ENCODE measurements around the gene HSH2D.

HSH2D gene

GRCh38 chr19:16144216-16144581 is 714 bp downstream of the HSH2D start:
- Histone ChIP-seq H3K36me3 (ENCODE audit: insufficient read depth, low read depth, low read length) (no peaks in the 10 kb centered on the region), H3K4me1 (ENCODE audit: insufficient read depth, low read length) (peaks cover 5% of the 10 kb centered on the region; the same call in 1 of the 2 replicates), H3K4me3 (ENCODE audit: low read length) (no peak overlapping the region), H3K9ac (ENCODE audit: low read depth, low read length) (no peak overlapping the region), H3K9me3 (ENCODE audit: insufficient read depth, low read depth, low read length) (no peaks in the 10 kb centered on the region), H3K27me3 (ENCODE audit: insufficient read depth, low read length) (no peaks in the 10 kb centered on the region), H3K27ac (ENCODE audit: low read length) (no peak overlapping the region)

- Histone ChIP-seq H3K36me3 (ENCODE audit: insufficient read depth, low read depth, low read length) (no peaks in the 10 kb centered on the region), H3K27me3 (ENCODE audit: insufficient read depth, low read length) (no peaks in the 10 kb centered on the region), H3K9me3 (ENCODE audit: insufficient read depth, low read depth, low read length) (no peaks in the 10 kb centered on the region), H3K27ac (ENCODE audit: low read length) (no peak overlapping the region), H3K9ac (ENCODE audit: low read depth, low read length) (no peak overlapping the region), H3K4me3 (ENCODE audit: low read length) (no peak overlapping the region), H3K4me1 (ENCODE audit: insufficient read depth, low read length) (peaks cover 5% of the 10 kb centered on the region; the same call in 1 of the 2 replicates)
Observed at GRCh38 chr19:16146112-16146511, 2.6 kb downstream of the HSH2D start.

- H3K9ac ChIP-seq (ENCODE audit: low read depth, low read length): no peak overlapping the region
- H3K36me3 ChIP-seq (ENCODE audit: insufficient read depth, low read depth, low read length): no peaks in the 10 kb centered on the region
- H3K4me3 ChIP-seq (ENCODE audit: low read length): no peak overlapping the region
- H3K4me1 ChIP-seq (ENCODE audit: insufficient read depth, low read length): peaks cover 4% of the 10 kb centered on the region; the same call in 1 of the 2 replicates
- no peaks in the 10 kb centered on the region for H3K27me3 ChIP-seq (ENCODE audit: insufficient read depth, low read length)
- H3K9me3 ChIP-seq (ENCODE audit: insufficient read depth, low read depth, low read length): no peaks in the 10 kb centered on the region
- H3K27ac ChIP-seq (ENCODE audit: low read length): no peak overlapping the region
Observed at GRCh38 chr19:16148443-16149229, 5.2 kb downstream of the HSH2D start.

- Histone ChIP-seq H3K4me1 (ENCODE audit: insufficient read depth, low read length) (no peaks in the 10 kb centered on the region), H3K27ac (ENCODE audit: low read length) (no peak overlapping the region), H3K27me3 (ENCODE audit: insufficient read depth, low read length) (no peaks in the 10 kb centered on the region), H3K36me3 (ENCODE audit: insufficient read depth, low read depth, low read length) (no peaks in the 10 kb centered on the region), H3K9me3 (ENCODE audit: insufficient read depth, low read depth, low read length) (no peaks in the 10 kb centered on the region), H3K4me3 (ENCODE audit: low read length) (no peak overlapping the region), H3K9ac (ENCODE audit: low read depth, low read length) (no peak overlapping the region)
Observed at GRCh38 chr19:16153582-16154336, 10.3 kb downstream of the HSH2D start.

GRCh38 chr19:16154557-16154956 is 11.1 kb downstream of the HSH2D start:
- no peaks in the 10 kb centered on the region for H3K36me3 ChIP-seq (ENCODE audit: insufficient read depth, low read depth, low read length)
- H3K4me1 ChIP-seq (ENCODE audit: insufficient read depth, low read length): no peaks in the 10 kb centered on the region

GRCh38 chr19:16155128-16155527 is 11.6 kb downstream of the HSH2D start:
- Histone ChIP-seq H3K27ac (ENCODE audit: low read length) (no peak overlapping the region), H3K4me3 (ENCODE audit: low read length) (no peak overlapping the region), H3K36me3 (ENCODE audit: insufficient read depth, low read depth, low read length) (no peaks in the 10 kb centered on the region)

More at GRCh38 chr19:16154557-16154956, 11.1 kb downstream of the HSH2D start:
- no peaks in the 10 kb centered on the region for H3K9me3 ChIP-seq (ENCODE audit: insufficient read depth, low read depth, low read length)
- H3K4me3 ChIP-seq (ENCODE audit: low read length): no peak overlapping the region
- no peaks in the 10 kb centered on the region for H3K27me3 ChIP-seq (ENCODE audit: insufficient read depth, low read length)
- H3K9ac ChIP-seq (ENCODE audit: low read depth, low read length): no peak overlapping the region
- H3K27ac ChIP-seq (ENCODE audit: low read length): no peak overlapping the region

GRCh38 chr19:16156904-16157303 is 13.4 kb downstream of the HSH2D start:
- Histone ChIP-seq H3K4me3 (ENCODE audit: low read length) (no peak overlapping the region), H3K27me3 (ENCODE audit: insufficient read depth, low read length) (no peaks in the 10 kb centered on the region), H3K4me1 (ENCODE audit: insufficient read depth, low read length) (no peaks in the 10 kb centered on the region; the same call in 1 of the 2 replicates), H3K9me3 (ENCODE audit: insufficient read depth, low read depth, low read length) (no peaks in the 10 kb centered on the region), H3K27ac (ENCODE audit: low read length) (no peak overlapping the region), H3K9ac (ENCODE audit: low read depth, low read length) (no peak overlapping the region), H3K36me3 (ENCODE audit: insufficient read depth, low read depth, low read length) (no peaks in the 10 kb centered on the region)

More at GRCh38 chr19:16155128-16155527, 11.6 kb downstream of the HSH2D start:
- Histone ChIP-seq H3K27me3 (ENCODE audit: insufficient read depth, low read length) (no peaks in the 10 kb centered on the region), H3K4me1 (ENCODE audit: insufficient read depth, low read length) (no peaks in the 10 kb centered on the region), H3K9me3 (ENCODE audit: insufficient read depth, low read depth, low read length) (no peaks in the 10 kb centered on the region), H3K9ac (ENCODE audit: low read depth, low read length) (no peak overlapping the region)

- Histone ChIP-seq H3K9ac (ENCODE audit: low read depth, low read length) (no peak overlapping the region), H3K9me3 (ENCODE audit: insufficient read depth, low read depth, low read length) (no peaks in the 10 kb centered on the region), H3K4me1 (ENCODE audit: insufficient read depth, low read length) (no peaks in the 10 kb centered on the region; the same call in 1 of the 2 replicates), H3K27me3 (ENCODE audit: insufficient read depth, low read length) (no peaks in the 10 kb centered on the region), H3K36me3 (ENCODE audit: insufficient read depth, low read depth, low read length) (no peaks in the 10 kb centered on the region), H3K4me3 (ENCODE audit: low read length) (no peak overlapping the region), H3K27ac (ENCODE audit: low read length) (no peak overlapping the region)
Observed at GRCh38 chr19:16157601-16158000, 14.1 kb downstream of the HSH2D start.

- H3K4me1 ChIP-seq (ENCODE audit: insufficient read depth, low read length): no peaks in the 10 kb centered on the region; the same call in 1 of the 2 replicates
- no peak overlapping the region for H3K4me3 ChIP-seq (ENCODE audit: low read length)
- H3K27ac ChIP-seq (ENCODE audit: low read length): no peak overlapping the region
- no peaks in the 10 kb centered on the region for H3K36me3 ChIP-seq (ENCODE audit: insufficient read depth, low read depth, low read length)
- H3K9ac ChIP-seq (ENCODE audit: low read depth, low read length): no peak overlapping the region
- no peaks in the 10 kb centered on the region for H3K9me3 ChIP-seq (ENCODE audit: insufficient read depth, low read depth, low read length)
- no peaks in the 10 kb centered on the region for H3K27me3 ChIP-seq (ENCODE audit: insufficient read depth, low read length)
Observed at GRCh38 chr19:16159655-16160054, 16.2 kb downstream of the HSH2D start.

- H3K4me1 ChIP-seq (ENCODE audit: insufficient read depth, low read length): no peaks in the 10 kb centered on the region; the same call in 1 of the 2 replicates
- H3K9me3 ChIP-seq (ENCODE audit: insufficient read depth, low read depth, low read length): no peaks in the 10 kb centered on the region
- H3K4me3 ChIP-seq (ENCODE audit: low read length): no peak overlapping the region
- H3K36me3 ChIP-seq (ENCODE audit: insufficient read depth, low read depth, low read length): no peaks in the 10 kb centered on the region
- no peaks in the 10 kb centered on the region for H3K27me3 ChIP-seq (ENCODE audit: insufficient read depth, low read length)
- no peak overlapping the region for H3K27ac ChIP-seq (ENCODE audit: low read length)
- H3K9ac ChIP-seq (ENCODE audit: low read depth, low read length): no peak overlapping the region
Observed at GRCh38 chr19:16160445-16160942, 17.0 kb downstream of the HSH2D start.

GRCh38 chr19:16160943-16161560 is 17.6 kb downstream of the HSH2D start:
- no peak overlapping the region for H3K27ac ChIP-seq (ENCODE audit: low read length)

More at GRCh38 chr19:16160943-16161560, 17.6 kb downstream of the HSH2D start:
- H3K9me3 ChIP-seq (ENCODE audit: insufficient read depth, low read depth, low read length): no peaks in the 10 kb centered on the region
- no peak overlapping the region for H3K9ac ChIP-seq (ENCODE audit: low read depth, low read length)
- no peaks in the 10 kb centered on the region; the same call in 1 of the 2 replicates for H3K4me1 ChIP-seq (ENCODE audit: insufficient read depth, low read length)
- no peaks in the 10 kb centered on the region for H3K27me3 ChIP-seq (ENCODE audit: insufficient read depth, low read length)
- no peaks in the 10 kb centered on the region for H3K36me3 ChIP-seq (ENCODE audit: insufficient read depth, low read depth, low read length)
- H3K4me3 ChIP-seq (ENCODE audit: low read length): no peak overlapping the region
